Fibroblast of skin of right biceps (primary cell): Measurements from ENCODE around the gene TMEM204.

Source experiments
- DNase-seq: peaks from one replicate; pipeline ENCODE4 v3.0.0-alpha.2; 2013

TMEM204 gene

GRCh38 chr16:1533443-1533951 is at the start of gene TMEM204:
TMEM204 (plus strand) TSS chr16:1533666; CDS start chr16:1534276, 610 bp downstream.
- DNase-seq = peak; percentile 89

- no peak for DNase-seq
Observed at GRCh38 chr16:1485847-1486496, 47.5 kb upstream of the TMEM204 start.

GRCh38 chr16:1486551-1487390 is 46.7 kb upstream of the TMEM204 start:
- DNase-seq = no peak

- no peak for DNase-seq
Observed at GRCh38 chr16:1487395-1488053, 45.9 kb upstream of the TMEM204 start.

- DNase-seq = no peak
Observed at GRCh38 chr16:1488054-1488601, 45.3 kb upstream of the TMEM204 start.

- no peak for DNase-seq
Observed at GRCh38 chr16:1488619-1489018, 44.8 kb upstream of the TMEM204 start, which contains the start of gene PTX4. PTX4 (minus strand) TSS chr16:1488944; CDS start chr16:1488909, 35 bp downstream.

- DNase-seq = no peak
Observed at GRCh38 chr16:1489077-1489476, 44.4 kb upstream of the TMEM204 start.

GRCh38 chr16:1491327-1491726 is 42.1 kb upstream of the TMEM204 start:
- DNase-seq = no peak

GRCh38 chr16:1492082-1492922 is 41.2 kb upstream of the TMEM204 start:
- no peak for DNase-seq

- peak; percentile 79 for DNase-seq
Observed at GRCh38 chr16:1492923-1493745, 40.3 kb upstream of the TMEM204 start, which contains the start of gene TELO2. TELO2 (plus strand) TSS chr16:1493360; CDS start chr16:1494282, 922 bp downstream.

- DNase-seq = no peak
Observed at GRCh38 chr16:1493746-1494094, 39.7 kb upstream of the TMEM204 start.

GRCh38 chr16:1494129-1494640 is 39.3 kb upstream of the TMEM204 start:
- peak; percentile 68 for DNase-seq

GRCh38 chr16:1494711-1495110 is 38.8 kb upstream of the TMEM204 start:
- peak; percentile 29 for DNase-seq

- no peak for DNase-seq
Observed at GRCh38 chr16:1495211-1495888, 38.1 kb upstream of the TMEM204 start.

GRCh38 chr16:1495889-1496262 is 37.6 kb upstream of the TMEM204 start:
- DNase-seq = no peak

- no peak for DNase-seq
Observed at GRCh38 chr16:1496464-1496863, 37.0 kb upstream of the TMEM204 start.

GRCh38 chr16:1497014-1497598 is 36.4 kb upstream of the TMEM204 start:
- no peak for DNase-seq

GRCh38 chr16:1498899-1499676 is 34.4 kb upstream of the TMEM204 start:
- DNase-seq = no peak
